Stomach (tissue), 9 donors: ENCODE measurements around the gene CDK3. TPM values are rescaled to one million over a fixed set of nuclear protein-coding genes. Genes with fewer than 3 reads are reported as not detected.

Experiments
- DNase-seq, 2 donors: peaks; one replicate each; pipeline versions ENCODE4 v3.0.0 to v3.0.0-alpha.2; 2013 to 2019
- H3K27ac ChIP-seq, 5 donors: fragments of 200-600 bp in 4 of 5; sonication (generic) in 4 of 5; one replicate each; pipeline ENCODE4 v1.5.1; 2013 to 2019; ENCODE audit warnings: mild to moderate bottlenecking in 1 of 5, moderate library complexity in 1 of 5
- H3K27me3 ChIP-seq, 3 donors: fragments of 200-600 bp; sonication (generic); one replicate each; pipeline ENCODE4 v1.5.1; 2017 to 2019; ENCODE audit warnings: mixed run types in 1 of 3
- H3K36me3 ChIP-seq, 4 donors: fragments of 200-600 bp; sonication (generic); 1 replicate in 3 of 4; 2 replicates in 1 of 4; pipeline ENCODE4 v1.5.1; 2016 to 2019
- H3K4me1 ChIP-seq, 4 donors: fragments of 200-600 bp; sonication (generic); one replicate each; pipeline ENCODE4 v1.5.1; 2016 to 2019
- H3K4me3 ChIP-seq, 4 donors: fragments of 200-600 bp; sonication (generic) in 3 of 4; one replicate each; pipeline ENCODE4 v1.5.1; 2016 to 2019; ENCODE audit warnings: mild to moderate bottlenecking in 1 of 4
- H3K9me3 ChIP-seq, 4 donors: fragments of 200-600 bp; sonication (generic); one replicate each; pipeline ENCODE4 v1.5.1; 2016 to 2019
- EP300 ChIP-seq: sonication (generic); formaldehyde crosslinking; IDR thresholded peaks from one replicate; pipeline ENCODE4 v1.6.1; 2017; ENCODE audit warnings: antibody characterized with exemption
- POLR2A ChIP-seq, 4 donors: fragments of 450-650 bp; IDR thresholded peaks; one replicate each; pipeline ENCODE4 v1.6.1; 2016; ENCODE audit warnings: antibody characterized with exemption in 4 of 4, control low read depth in 2 of 4, mild to moderate bottlenecking in 1 of 4, moderate library complexity in 1 of 4
- POLR2AphosphoS5 ChIP-seq, 3 donors: sonication (generic); formaldehyde crosslinking; IDR thresholded peaks; one replicate each; pipeline ENCODE4 v1.6.1; 2016; ENCODE audit warnings: antibody characterized with exemption in 3 of 3
- WGBS, 5 donors: extraction: QIAGEN DNeasy Blood & Tissue Kit in 3 of 5; methylation state at CpG; one replicate each; pipeline versions ENCODE4 v1.1.5 to v1.1.7; 2013 to 2018; 5-methylcytosine and 5-hydroxymethylcytosine counted together
- intact Hi-C: fragments of 100-400 bp; cut with DNase I; formaldehyde crosslinking; loops from one replicate; pipeline ENCODE4 v1.15.1; 2023; ENCODE audit warnings: low total_unique reads
- polyA plus RNA-seq, 3 donors: library from polyadenylated mRNA; stranded (reverse); fragments of 200-250 nt; gene quantifications; one replicate each; pipeline ENCODE4 v1.2.3, GENCODE V29; 2013
- total RNA-seq, 5 donors: library from RNA; depleted of rRNA; stranded (reverse); fragments of >200 nt; gene quantifications; one replicate each; pipeline versions ENCODE4 v1.1.0 to v1.2.3, GENCODE V29; 2014 to 2016
- TF ChIP-seq, protein P1 (sequence below), 7 experiments: fragments of 450-650 bp in 4 of 7; fragments of 200-600 bp in 3 of 7; sonication (generic) in 3 of 7; IDR thresholded peaks; one replicate each; pipeline ENCODE4 v1.5.1; 2016 to 2019; ENCODE audit warnings: antibody characterized with exemption in 7 of 7, control low read depth in 2 of 7, mild to moderate bottlenecking in 1 of 7
- donor health status: healthy with polysubstance abuse.
- donor health status: Bipolar disorder and iron deficiency.
- donor health status: healthy.

Gene CDK3
- total and polyA plus RNA-seq, 8 donors = 3.1 to 20.4 (median 8.2) TPM; not detected in 1

DNA sequence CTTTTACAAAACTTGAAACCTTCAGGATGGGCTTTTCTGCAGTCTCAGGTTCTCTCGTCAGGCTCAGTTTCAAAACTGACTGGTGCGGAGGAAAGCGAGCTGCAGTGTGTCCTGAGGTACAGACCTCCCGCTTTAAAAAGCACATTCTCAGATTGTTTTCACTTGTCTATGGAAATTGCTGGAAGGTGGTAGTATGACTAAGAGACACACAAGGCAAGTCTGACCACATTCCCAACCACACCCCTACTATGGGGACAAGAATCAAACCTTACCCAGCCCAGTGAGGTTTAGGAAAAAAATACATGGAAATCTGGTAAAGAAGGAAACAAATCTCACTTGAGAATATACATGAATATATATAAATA lies 53.4 kb downstream of the CDK3 start:
- H3K36me3 ChIP-seq = peaks cover 63 to 100% (median 98%) of the 10 kb centered on the region in 4 donors
- no peaks in the 10 kb centered on the region for H3K9me3 ChIP-seq
- no peaks in the 10 kb centered on the region for H3K27me3 ChIP-seq
- H3K4me1 ChIP-seq = peaks cover 0 to 33% (median 11%) of the 10 kb centered on the region in 4 donors
- no peak for TF ChIP-seq EP300
- no peak for TF ChIP-seq POLR2AphosphoS5 (IDR thresholded peaks at IDR 0.05)
- TF ChIP-seq, protein P1, sequence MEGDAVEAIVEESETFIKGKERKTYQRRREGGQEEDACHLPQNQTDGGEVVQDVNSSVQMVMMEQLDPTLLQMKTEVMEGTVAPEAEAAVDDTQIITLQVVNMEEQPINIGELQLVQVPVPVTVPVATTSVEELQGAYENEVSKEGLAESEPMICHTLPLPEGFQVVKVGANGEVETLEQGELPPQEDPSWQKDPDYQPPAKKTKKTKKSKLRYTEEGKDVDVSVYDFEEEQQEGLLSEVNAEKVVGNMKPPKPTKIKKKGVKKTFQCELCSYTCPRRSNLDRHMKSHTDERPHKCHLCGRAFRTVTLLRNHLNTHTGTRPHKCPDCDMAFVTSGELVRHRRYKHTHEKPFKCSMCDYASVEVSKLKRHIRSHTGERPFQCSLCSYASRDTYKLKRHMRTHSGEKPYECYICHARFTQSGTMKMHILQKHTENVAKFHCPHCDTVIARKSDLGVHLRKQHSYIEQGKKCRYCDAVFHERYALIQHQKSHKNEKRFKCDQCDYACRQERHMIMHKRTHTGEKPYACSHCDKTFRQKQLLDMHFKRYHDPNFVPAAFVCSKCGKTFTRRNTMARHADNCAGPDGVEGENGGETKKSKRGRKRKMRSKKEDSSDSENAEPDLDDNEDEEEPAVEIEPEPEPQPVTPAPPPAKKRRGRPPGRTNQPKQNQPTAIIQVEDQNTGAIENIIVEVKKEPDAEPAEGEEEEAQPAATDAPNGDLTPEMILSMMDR (IDR thresholded peaks at IDR 0.05) = no peak
- TF ChIP-seq POLR2A (IDR thresholded peaks at IDR 0.05) = no peak
- WGBS, 5 donors = 84 to 89% (median 86%) methylated on average over 4 of the region's 4 CpGs
- H3K27ac ChIP-seq = peak overlapping the region in 2 of 5 donors; percentile 38 to 47
- no peak overlapping the region for H3K4me3 ChIP-seq
- intact Hi-C loops = no loop called here
- peak in 1 of 2 donors; percentile 60 for DNase-seq

Other genes starting within 250 kb of the CDK3 start
- 10 to 100 TPM in 4 of 5 donors, 1 to 10 TPM in 1; 7.6 to 57.1 (median 27.5) TPM for gene GALK1, start 235.7 kb upstream of the CDK3 start, total RNA-seq
- 10 to 100 TPM; 32.7 to 41.0 (median 40.6) TPM for gene GALK1, start 235.7 kb upstream of the CDK3 start, polyA plus RNA-seq
- gene UNK, start 216.0 kb upstream of the CDK3 start, total RNA-seq = 100 to 1,000 TPM in 1 of 5 donors, 10 to 100 TPM in 3, 1 to 10 TPM in 1; 3.5 to 102 (median 33.0) TPM
- 10 to 100 TPM; 13.5 to 17.3 (median 15.1) TPM for gene UNK, start 216.0 kb upstream of the CDK3 start, polyA plus RNA-seq
- gene UNC13D, start 156.5 kb upstream of the CDK3 start, total RNA-seq = 10 to 100 TPM in 4 of 5 donors, 1 to 10 TPM in 1; 9.0 to 45.5 (median 25.5) TPM
- gene UNC13D, start 156.5 kb upstream of the CDK3 start, polyA plus RNA-seq = 10 to 100 TPM in 2 of 3 donors, 1 to 10 TPM in 1; 6.4 to 18.5 (median 17.9) TPM
- 100 to 1,000 TPM in 1 of 5 donors, 10 to 100 TPM in 4; 28.6 to 122 (median 46.1) TPM for gene WBP2, start 145.5 kb upstream of the CDK3 start, total RNA-seq
- 100 to 1,000 TPM in 1 of 3 donors, 10 to 100 TPM in 2; 87.3 to 104 (median 98.6) TPM for gene WBP2, start 145.5 kb upstream of the CDK3 start, polyA plus RNA-seq
- gene TRIM47, start 122.3 kb upstream of the CDK3 start, total RNA-seq = 10 to 100 TPM in 4 of 5 donors, 1 to 10 TPM in 1; 3.5 to 40.4 (median 11.9) TPM
- 10 to 100 TPM; 24.2 to 34.7 (median 28.4) TPM for gene TRIM47, start 122.3 kb upstream of the CDK3 start, polyA plus RNA-seq
- 10 to 100 TPM in 3 of 5 donors, 1 to 10 TPM in 1, not detected in 1; 9.2 to 26.6 (median 16.9) TPM for gene TRIM65, start 103.9 kb upstream of the CDK3 start, total RNA-seq
- 10 to 100 TPM in 1 of 3 donors, 1 to 10 TPM in 2; 8.1 to 10.6 (median 9.5) TPM for gene TRIM65, start 103.9 kb upstream of the CDK3 start, polyA plus RNA-seq
- 100 to 1,000 TPM in 1 of 5 donors, 10 to 100 TPM in 3, 1 to 10 TPM in 1; 9.3 to 244 (median 29.9) TPM for gene MRPL38, start 96.0 kb upstream of the CDK3 start, total RNA-seq
- 10 to 100 TPM; 54.2 to 89.2 (median 73.9) TPM for gene MRPL38, start 96.0 kb upstream of the CDK3 start, polyA plus RNA-seq
- gene FBF1, start 59.8 kb upstream of the CDK3 start, total RNA-seq = 10 to 100 TPM in 4 of 5 donors, 1 to 10 TPM in 1; 3.8 to 21.7 (median 19.6) TPM
- 10 to 100 TPM in 1 of 3 donors, 1 to 10 TPM in 2; 1.7 to 10.4 (median 6.8) TPM for gene FBF1, start 59.8 kb upstream of the CDK3 start, polyA plus RNA-seq
- 100 to 1,000 TPM in 1 of 5 donors, 10 to 100 TPM in 4; 28.1 to 133 (median 71.8) TPM for gene ACOX1, start 21.7 kb upstream of the CDK3 start, total RNA-seq
- 10 to 100 TPM; 11.9 to 26.5 (median 20.6) TPM for gene ACOX1, start 21.7 kb upstream of the CDK3 start, polyA plus RNA-seq
- gene TEN1, start 21.6 kb upstream of the CDK3 start, total RNA-seq = 100 to 1,000 TPM in 1 of 5 donors, 10 to 100 TPM in 3, not detected in 1; 14.2 to 121 (median 19.3) TPM
- gene TEN1, start 21.6 kb upstream of the CDK3 start, polyA plus RNA-seq = 10 to 100 TPM; 37.1 to 66.6 (median 52.4) TPM
- 10 to 100 TPM in 2 of 5 donors, 1 to 10 TPM in 3; 1.2 to 89.8 (median 9.7) TPM for gene EVPL, start 26.5 kb downstream of the CDK3 start, total RNA-seq
- gene EVPL, start 26.5 kb downstream of the CDK3 start, polyA plus RNA-seq = 100 to 1,000 TPM in 1 of 3 donors, 1 to 10 TPM in 2; 1.8 to 105 (median 8.2) TPM
- gene SRP68, start 71.7 kb downstream of the CDK3 start, total RNA-seq = 10 to 100 TPM; 24.6 to 49.8 (median 47.8) TPM
- gene SRP68, start 71.7 kb downstream of the CDK3 start, polyA plus RNA-seq = 10 to 100 TPM; 36.9 to 46.4 (median 39.3) TPM
- not detected for gene GALR2, start 73.9 kb downstream of the CDK3 start, total RNA-seq
- gene GALR2, start 73.9 kb downstream of the CDK3 start, polyA plus RNA-seq = under 1 TPM in 1 of 3 donors, not detected in 2; 0.48 TPM
- gene ZACN, start 78.3 kb downstream of the CDK3 start, total RNA-seq = not detected
- 1 to 10 TPM in 2 of 3 donors, under 1 TPM in 1; 1.00 to 1.9 (median 1.4) TPM for gene ZACN, start 78.3 kb downstream of the CDK3 start, polyA plus RNA-seq
- gene EXOC7, start 102.9 kb downstream of the CDK3 start, total RNA-seq = 100 to 1,000 TPM in 2 of 5 donors, 10 to 100 TPM in 3; 65.7 to 280 (median 80.3) TPM
- 10 to 100 TPM; 31.8 to 47.2 (median 33.2) TPM for gene EXOC7, start 102.9 kb downstream of the CDK3 start, polyA plus RNA-seq
- 1 to 10 TPM in 3 of 5 donors, not detected in 2; 1.3 to 6.7 (median 4.5) TPM for gene FOXJ1, start 140.4 kb downstream of the CDK3 start, total RNA-seq
- gene FOXJ1, start 140.4 kb downstream of the CDK3 start, polyA plus RNA-seq = under 1 TPM in 2 of 3 donors, not detected in 1; 0.12 to 0.25 TPM
- 10 to 100 TPM in 3 of 5 donors, 1 to 10 TPM in 2; 1.0 to 41.4 (median 11.6) TPM for gene RNF157, start 239.6 kb downstream of the CDK3 start, total RNA-seq
- gene RNF157, start 239.6 kb downstream of the CDK3 start, polyA plus RNA-seq = 1 to 10 TPM in 2 of 3 donors, under 1 TPM in 1; 0.95 to 4.1 (median 3.7) TPM